Spleen (tissue), 11 donors: Measurements from ENCODE around the gene FAM193A. TPM values are rescaled to one million over a fixed set of nuclear protein-coding genes. Genes with fewer than 3 reads are reported as not detected.

Experiments used
- DNase-seq: peaks from one replicate; pipeline ENCODE4 v3.0.0-alpha.2; 2020
- H3K27ac ChIP-seq, 8 donors: fragments of 200-600 bp; sonication (generic) in 7 of 8; 1 replicate in 4 of 8; 2 replicates in 4 of 8; pipeline versions ENCODE4 v1.5.0 to v1.8.0; 2016 to 2021; ENCODE audit warnings: inconsistent platforms in 4 of 8, mild to moderate bottlenecking in 4 of 8, moderate library complexity in 1 of 8
- H3K27me3 ChIP-seq, 7 donors: fragments of 200-600 bp; sonication (generic) in 6 of 7; replicated peaks in 1 of 7; 1 replicate in 4 of 7; 2 replicates in 3 of 7; pipeline versions ENCODE4 v1.5.0 to v1.8.0; 2016 to 2021; ENCODE audit warnings: inconsistent platforms in 3 of 7, mild to moderate bottlenecking in 1 of 7
- H3K36me3 ChIP-seq, 6 donors: fragments of 200-600 bp; sonication (generic) in 5 of 6; 1 replicate in 4 of 6; 2 replicates in 2 of 6; pipeline versions ENCODE4 v1.5.0 to v1.8.0; 2016 to 2021; ENCODE audit warnings: inconsistent platforms in 2 of 6
- H3K4me1 ChIP-seq, 6 donors: fragments of 200-600 bp; sonication (generic) in 5 of 6; 1 replicate in 3 of 6; 2 replicates in 3 of 6; pipeline versions ENCODE4 v1.5.0 to v1.8.0; 2016 to 2021; ENCODE audit warnings: inconsistent platforms in 3 of 6
- H3K4me3 ChIP-seq, 8 donors: fragments of 200-600 bp; sonication (generic) in 7 of 8; 1 replicate in 4 of 8; 2 replicates in 4 of 8; pipeline versions ENCODE4 v1.5.0 to v1.8.0; 2016 to 2021; ENCODE audit warnings: inconsistent platforms in 4 of 8, mild to moderate bottlenecking in 4 of 8, moderate library complexity in 2 of 8
- H3K9me3 ChIP-seq, 8 donors: fragments of 200-600 bp; sonication (generic) in 7 of 8; 1 replicate in 4 of 8; 2 replicates in 4 of 8; pipeline versions ENCODE4 v1.5.0 to v1.8.0; 2016 to 2021; ENCODE audit warnings: inconsistent platforms in 4 of 8
- POLR2A ChIP-seq, 3 donors: fragments of 450-650 bp; IDR thresholded peaks; one replicate each; pipeline ENCODE4 v1.5.1; 2017; ENCODE audit warnings: antibody characterized with exemption in 3 of 3, mild to moderate bottlenecking in 1 of 3
- POLR2AphosphoS5 ChIP-seq, 3 donors: sonication (generic); formaldehyde crosslinking; IDR thresholded peaks; one replicate each; pipeline ENCODE4 v1.5.1; 2017; ENCODE audit warnings: antibody characterized with exemption in 3 of 3
- WGBS, 5 donors: extraction: QIAGEN DNeasy Blood & Tissue Kit in 3 of 5; methylation state at CpG; one replicate each; pipeline versions ENCODE4 v1.1.5 to v1.1.7; 2013 to 2018; 5-methylcytosine and 5-hydroxymethylcytosine counted together
- intact Hi-C: fragments of 100-400 bp; cut with DNase I; formaldehyde crosslinking; loops from one replicate; pipeline ENCODE4 v1.15.0; 2023; ENCODE audit warnings: low total_unique reads
- polyA plus RNA-seq, 3 donors: library from polyadenylated mRNA; stranded (reverse); fragments of 200-250 nt; gene quantifications; one replicate each; pipeline ENCODE4 v1.2.1, GENCODE V29; 2013
- total RNA-seq, 7 donors: library from RNA; depleted of rRNA in 3 of 7; stranded (reverse); fragments of >200 nt in 3 of 7; fragmentation: NEBNext Ultra II Directional in 4 of 7; extraction: Animal tissue kit (Norgen Biotek cat#: 25700) in 4 of 7; gene quantifications; one replicate each; pipeline versions ENCODE4 v1.1.0 to v1.2.1, GENCODE V29; 2016 to 2021
- TF ChIP-seq, protein P1 (sequence below), 11 experiments: fragments of 200-600 bp in 7 of 11; fragments of 450-650 bp in 4 of 11; sonication (generic) in 4 of 11; IDR thresholded peaks in 8 of 11; conservative IDR thresholded peaks in 3 of 11; 1 replicate in 7 of 11; 2 replicates in 4 of 11; pipeline versions ENCODE4 v1.4.0 to v1.8.0; 2016 to 2021; ENCODE audit warnings: antibody characterized with exemption in 11 of 11, inconsistent platforms in 4 of 11, mild to moderate bottlenecking in 1 of 11
- donor health status: healthy with polysubstance abuse.
- donor health status: DM: no; HTN: no; CAD: no; lungs with moderate emphysema.
- donor health status: DM: no; HTN: no; CAD: no.
- donor health status: Bipolar disorder and iron deficiency.
- donor health status: healthy.
- donor health status: DM: no; HTN: no; CAD: no.
- donor health status: DM: yes; HTN: yes; CAD: no.

FAM193A gene
- total and polyA plus RNA-seq, 10 donors = 6.2 to 37.7 (median 31.6) TPM

DNA sequence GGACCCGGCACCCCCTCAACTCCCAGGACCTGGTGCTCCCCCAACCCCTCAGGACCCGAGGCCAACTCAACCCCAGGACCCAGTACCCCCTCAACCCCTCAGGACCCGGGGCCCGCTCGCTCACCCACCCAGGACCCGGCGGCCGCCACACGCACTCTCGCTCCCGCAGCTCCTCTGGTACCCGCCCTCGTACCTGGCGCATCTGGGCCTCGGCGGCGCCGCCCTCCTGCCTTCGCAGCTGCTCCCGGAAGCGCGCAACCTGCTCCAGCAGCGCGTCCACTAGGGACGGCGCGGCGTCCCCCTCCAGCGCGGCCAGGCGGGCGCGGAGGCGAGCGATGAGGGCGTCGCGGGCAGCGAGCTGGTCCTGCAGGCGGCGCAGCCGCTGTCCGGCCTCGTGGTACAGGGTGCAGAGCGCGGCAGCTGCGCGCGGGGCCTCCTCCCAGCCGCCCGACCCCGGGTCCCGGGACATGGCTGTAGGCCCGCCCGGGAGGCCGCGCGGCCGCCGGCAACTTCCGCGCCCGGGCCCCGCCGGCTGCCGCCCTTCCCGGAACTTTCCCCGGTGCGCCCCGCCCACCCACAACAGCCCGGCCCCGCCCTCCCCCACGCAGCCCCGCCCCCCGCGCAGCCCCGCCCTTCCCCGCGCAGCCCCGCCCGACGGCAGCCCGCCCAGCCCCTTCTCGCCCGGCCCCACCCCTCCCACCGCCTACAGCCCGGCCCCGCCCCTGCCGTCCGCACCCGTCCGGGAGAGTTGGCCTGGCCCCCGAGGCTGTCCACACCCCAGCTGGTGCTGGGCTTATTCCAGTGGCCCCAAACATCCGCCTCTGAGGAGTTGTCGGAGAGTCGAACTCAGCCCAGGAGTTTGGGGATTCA, 219.6 kb downstream of the FAM193A start, which contains the start of gene TNIP2:
Gene TNIP2 (minus strand): TSS at position 516 of the 870 bp plus-strand sequence. CDS start 47 bp downstream, at position 469.
- Histone ChIP-seq H3K36me3 (peaks cover 0 to 25% (median 0%) of the 10 kb centered on the region in 6 donors), H3K4me1 (peaks cover 10 to 55% (median 30%) of the 10 kb centered on the region in 6 donors), H3K27me3 (no peaks in the 10 kb centered on the region), H3K27ac (peak within 1 kb of the TSS; percentile 91 to 98 (median 94)), H3K4me3 (peak within 1 kb of the TSS; percentile 73 to 96 (median 86)), H3K9me3 (no peaks in the 10 kb centered on the region)
- intact Hi-C loops = loop anchor here (10.0 kb wide), 1 partner anchor 179 kb away; no protein-coding TSS in a partner anchor
- TF ChIP-seq, protein P1, sequence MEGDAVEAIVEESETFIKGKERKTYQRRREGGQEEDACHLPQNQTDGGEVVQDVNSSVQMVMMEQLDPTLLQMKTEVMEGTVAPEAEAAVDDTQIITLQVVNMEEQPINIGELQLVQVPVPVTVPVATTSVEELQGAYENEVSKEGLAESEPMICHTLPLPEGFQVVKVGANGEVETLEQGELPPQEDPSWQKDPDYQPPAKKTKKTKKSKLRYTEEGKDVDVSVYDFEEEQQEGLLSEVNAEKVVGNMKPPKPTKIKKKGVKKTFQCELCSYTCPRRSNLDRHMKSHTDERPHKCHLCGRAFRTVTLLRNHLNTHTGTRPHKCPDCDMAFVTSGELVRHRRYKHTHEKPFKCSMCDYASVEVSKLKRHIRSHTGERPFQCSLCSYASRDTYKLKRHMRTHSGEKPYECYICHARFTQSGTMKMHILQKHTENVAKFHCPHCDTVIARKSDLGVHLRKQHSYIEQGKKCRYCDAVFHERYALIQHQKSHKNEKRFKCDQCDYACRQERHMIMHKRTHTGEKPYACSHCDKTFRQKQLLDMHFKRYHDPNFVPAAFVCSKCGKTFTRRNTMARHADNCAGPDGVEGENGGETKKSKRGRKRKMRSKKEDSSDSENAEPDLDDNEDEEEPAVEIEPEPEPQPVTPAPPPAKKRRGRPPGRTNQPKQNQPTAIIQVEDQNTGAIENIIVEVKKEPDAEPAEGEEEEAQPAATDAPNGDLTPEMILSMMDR (IDR thresholded peaks at IDR 0.05 in 8 of 11, conservative IDR thresholded peaks at IDR 0.05 in 3 of 11) = peak in 8 of 11 experiments; percentile 32 to 62 (median 42)
- peak; percentile 70 to 83 (median 81) for TF ChIP-seq POLR2AphosphoS5 (IDR thresholded peaks at IDR 0.05)
- peak in 2 of 3 donors; percentile 65 to 77 for TF ChIP-seq POLR2A (IDR thresholded peaks at IDR 0.05)
- WGBS, 5 donors = 0 to 1% (median 0%) methylated on average over 33 to 93 of the region's 96 CpGs
- DNase-seq = peak; percentile 96

DNA sequence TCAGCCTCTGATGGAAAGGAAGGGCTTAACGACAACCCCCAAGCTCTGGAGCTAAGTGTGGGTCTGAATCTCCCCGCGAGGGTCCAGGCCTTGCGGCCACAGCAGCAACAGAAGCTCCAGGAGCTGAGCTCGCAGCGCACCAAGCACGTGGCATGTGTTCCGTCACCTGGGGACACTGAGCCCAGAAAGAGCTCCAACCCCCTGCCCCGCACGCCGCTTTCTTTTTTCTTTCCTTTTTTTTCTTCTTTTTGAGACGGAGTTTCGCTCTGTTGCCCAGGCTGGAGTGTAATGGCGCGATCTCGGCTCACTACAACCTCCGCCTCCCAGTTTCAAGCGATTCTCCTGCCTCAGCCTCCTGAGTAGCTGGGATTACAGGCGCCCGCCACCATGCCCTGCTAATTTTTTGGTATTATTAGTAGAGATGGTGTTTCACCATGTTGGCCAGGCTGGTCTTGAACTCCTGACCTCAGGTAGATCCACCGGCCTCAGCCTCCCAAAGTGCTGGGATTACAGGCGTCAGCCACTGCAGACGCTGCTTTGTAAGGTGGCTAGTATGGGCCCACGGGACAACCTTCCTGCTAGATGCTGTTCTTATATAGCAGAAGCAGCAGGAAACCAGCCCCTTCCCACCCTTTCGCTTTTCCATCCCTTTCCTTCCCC, 220.4 kb downstream of the FAM193A start:
- intact Hi-C loops = loop anchor here (10.0 kb wide), 1 partner anchor 178 kb away; no protein-coding TSS in a partner anchor
- H3K4me1 ChIP-seq = peaks cover 10 to 56% (median 33%) of the 10 kb centered on the region in 6 donors
- peaks cover 0 to 17% (median 0%) of the 10 kb centered on the region in 6 donors for H3K36me3 ChIP-seq
- DNase-seq = peak; percentile 65
- no peaks in the 10 kb centered on the region for H3K27me3 ChIP-seq
- H3K9me3 ChIP-seq = no peaks in the 10 kb centered on the region
- H3K4me3 ChIP-seq = peak overlapping the region in 4 of 8 donors; percentile 73 to 96 (median 90)
- 67 to 71% (median 69%) methylated on average over 25 of the region's 25 CpGs for WGBS, 5 donors
- H3K27ac ChIP-seq = peak overlapping the region; percentile 35 to 98 (median 84)
- TF ChIP-seq, protein P1 (IDR thresholded peaks at IDR 0.05 in 8 of 11, conservative IDR thresholded peaks at IDR 0.05 in 3 of 11) = no peak
- TF ChIP-seq POLR2A (IDR thresholded peaks at IDR 0.05) (no peak), POLR2AphosphoS5 (IDR thresholded peaks at IDR 0.05) (no peak)

DNA sequence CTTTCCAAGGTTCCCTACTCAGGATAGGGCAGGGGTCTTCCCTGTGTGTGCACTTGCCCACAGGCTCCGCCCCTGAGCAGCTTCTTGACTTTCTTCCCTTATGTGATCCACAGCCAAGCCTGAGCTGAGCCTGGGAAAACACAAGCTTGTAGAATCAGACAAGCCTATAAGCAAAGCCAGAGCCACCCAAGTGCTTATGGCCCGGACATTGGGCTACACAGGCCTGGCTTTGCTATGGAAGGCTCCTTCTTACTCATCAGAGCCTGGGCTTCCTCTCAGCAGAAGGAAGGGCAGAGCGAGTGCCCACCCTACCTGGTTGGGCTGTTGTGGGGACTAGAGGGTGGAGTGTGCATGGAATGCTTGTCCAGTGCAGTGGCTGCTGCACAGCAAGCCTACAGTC, 221.0 kb downstream of the FAM193A start:
- H3K4me3 ChIP-seq = no peak overlapping the region
- peak; percentile 69 for DNase-seq
- no peaks in the 10 kb centered on the region for H3K27me3 ChIP-seq
- H3K36me3 ChIP-seq = peaks cover 0 to 12% (median 0%) of the 10 kb centered on the region in 6 donors
- 88 to 96% (median 94%) methylated on average over 3 of the region's 3 CpGs for WGBS, 5 donors
- H3K9me3 ChIP-seq = no peaks in the 10 kb centered on the region
- intact Hi-C loops = loop anchor here (10.0 kb wide), 1 partner anchor 177 kb away; no protein-coding TSS in a partner anchor
- H3K27ac ChIP-seq = peak overlapping the region in 1 of 8 donors; percentile 98
- TF ChIP-seq, protein P1 (IDR thresholded peaks at IDR 0.05 in 8 of 11, conservative IDR thresholded peaks at IDR 0.05 in 3 of 11) = no peak
- no peak for TF ChIP-seq POLR2AphosphoS5 (IDR thresholded peaks at IDR 0.05)
- H3K4me1 ChIP-seq = peaks cover 10 to 50% (median 34%) of the 10 kb centered on the region in 6 donors
